ENCODE measurements around the gene BATF3. TPM values are rescaled to one million over a fixed set of nuclear protein-coding genes. Genes with fewer than 3 reads are reported as not detected.

Gene BATF3
- total RNA-seq, 3 donors from 2014 or later (not counting 1 experiment from before 2014, with no cell fraction given): 0.25 to 3.6 (median 1.2) TPM

GRCh38 chr1:212649020-212649419 is 50.6 kb downstream of the BATF3 start:
- Histone ChIP-seq H3K27me3 (ENCODE audit: control insufficient read depth, insufficient read depth, low read length) (no peaks in the 10 kb centered on the region), H3K4me3 (ENCODE audit: low read length) (no peak overlapping the region), H3K9me3 (ENCODE audit: control insufficient read depth, insufficient read depth, low read length) (no peaks in the 10 kb centered on the region), H3K4me1 (ENCODE audit: control insufficient read depth, insufficient read depth, low read length) (no peaks in the 10 kb centered on the region), H3K36me3 (ENCODE audit: control insufficient read depth, insufficient read depth, low read length) (no peaks in the 10 kb centered on the region), H3K27ac (ENCODE audit: low read length) (no peak overlapping the region)
- no peaks in the 10 kb centered on the region for H3K4me1 Mint-ChIP-seq
- DNase-seq (no peak), ATAC-seq (no peak)
- H3K27me3 Mint-ChIP-seq (ENCODE audit: low read depth in 2 of 2): peaks cover 7 to 11% of the 10 kb centered on the region in 2 donors
- no peak for TF ChIP-seq CTCF (IDR thresholded peaks at IDR 0.05)
- no peak overlapping the region for H3K27ac Mint-ChIP-seq
- intact Hi-C loops (cut with micrococcal nuclease): no loop called here
- no CpG with 5 or more reads among the region's 2 CpGs for WGBS (ENCODE audit: insufficient coverage)
- no peaks in the 10 kb centered on the region for H3K9me3 Mint-ChIP-seq
- no peaks in the 10 kb centered on the region for H3K36me3 Mint-ChIP-seq
- H3K4me3 Mint-ChIP-seq: no peak overlapping the region

DNA sequence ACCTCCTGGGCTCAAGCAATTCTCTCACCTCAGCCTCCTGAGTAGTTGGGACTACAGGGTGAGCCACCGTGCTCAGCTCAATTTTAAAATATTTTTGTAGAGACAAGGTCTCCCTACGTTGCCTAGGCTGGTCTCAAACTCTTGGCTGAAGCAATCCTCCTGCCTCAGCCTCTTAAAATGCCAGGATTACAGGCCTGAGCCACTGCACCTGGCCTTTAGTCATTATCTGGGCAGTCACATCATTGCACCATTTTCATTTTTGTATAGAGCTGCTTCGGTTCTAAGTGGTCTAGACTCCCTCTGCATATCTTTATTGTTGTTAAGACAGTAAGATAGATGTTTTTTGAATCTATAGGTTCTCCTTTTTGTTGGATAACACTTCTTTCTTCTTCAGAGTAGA is 51.2 kb downstream of the BATF3 start:
- WGBS (ENCODE audit: insufficient coverage): 86% methylated on average over 2 of the region's 3 CpGs
- H3K27ac Mint-ChIP-seq: no peak overlapping the region
- no peak for TF ChIP-seq CTCF (IDR thresholded peaks at IDR 0.05)
- H3K27ac ChIP-seq (ENCODE audit: low read length): no peak overlapping the region
- H3K9me3 ChIP-seq (ENCODE audit: control insufficient read depth, insufficient read depth, low read length): no peaks in the 10 kb centered on the region
- ATAC-seq (no peak), DNase-seq (no peak)
- no peak overlapping the region for H3K4me3 ChIP-seq (ENCODE audit: low read length)
- H3K27me3 ChIP-seq (ENCODE audit: control insufficient read depth, insufficient read depth, low read length): no peaks in the 10 kb centered on the region
- peaks cover 6 to 11% of the 10 kb centered on the region in 2 donors for H3K27me3 Mint-ChIP-seq (ENCODE audit: low read depth in 2 of 2)
- H3K4me1 Mint-ChIP-seq: no peaks in the 10 kb centered on the region
- intact Hi-C loops (cut with micrococcal nuclease): no loop called here
- H3K36me3 ChIP-seq (ENCODE audit: control insufficient read depth, insufficient read depth, low read length): no peaks in the 10 kb centered on the region
- H3K4me1 ChIP-seq (ENCODE audit: control insufficient read depth, insufficient read depth, low read length): no peaks in the 10 kb centered on the region
- H3K9me3 Mint-ChIP-seq: no peaks in the 10 kb centered on the region
- no peaks in the 10 kb centered on the region for H3K36me3 Mint-ChIP-seq
- no peak overlapping the region for H3K4me3 Mint-ChIP-seq

- no peak for TF ChIP-seq CTCF (IDR thresholded peaks at IDR 0.05)
- Histone ChIP-seq H3K36me3 (ENCODE audit: control insufficient read depth, insufficient read depth, low read length) (no peaks in the 10 kb centered on the region), H3K27me3 (ENCODE audit: control insufficient read depth, insufficient read depth, low read length) (no peaks in the 10 kb centered on the region), H3K4me1 (ENCODE audit: control insufficient read depth, insufficient read depth, low read length) (no peaks in the 10 kb centered on the region), H3K27ac (ENCODE audit: low read length) (no peak overlapping the region), H3K4me3 (ENCODE audit: low read length) (no peak overlapping the region), H3K9me3 (ENCODE audit: control insufficient read depth, insufficient read depth, low read length) (no peaks in the 10 kb centered on the region)
- H3K4me3 Mint-ChIP-seq: no peak overlapping the region
- ATAC-seq: no peak
- 90% methylated on average over 11 of the region's 11 CpGs for WGBS (ENCODE audit: insufficient coverage)
- no peak overlapping the region for H3K27ac Mint-ChIP-seq
- H3K9me3 Mint-ChIP-seq: no peaks in the 10 kb centered on the region
- DNase-seq: no peak
- no peaks in the 10 kb centered on the region for H3K4me1 Mint-ChIP-seq
- no peaks in the 10 kb centered on the region for H3K36me3 Mint-ChIP-seq
- intact Hi-C loops (cut with micrococcal nuclease): no loop called here
- H3K27me3 Mint-ChIP-seq (ENCODE audit: low read depth in 2 of 2): peaks cover 11% of the 10 kb centered on the region in 2 donors
These were observed 52.6 kb downstream of the BATF3 start for GRCh38 chr1:212647004-212647403.

- Histone ChIP-seq H3K27ac (ENCODE audit: low read length) (no peak overlapping the region), H3K36me3 (ENCODE audit: control insufficient read depth, insufficient read depth, low read length) (no peaks in the 10 kb centered on the region), H3K4me1 (ENCODE audit: control insufficient read depth, insufficient read depth, low read length) (no peaks in the 10 kb centered on the region), H3K9me3 (ENCODE audit: control insufficient read depth, insufficient read depth, low read length) (no peaks in the 10 kb centered on the region), H3K27me3 (ENCODE audit: control insufficient read depth, insufficient read depth, low read length) (no peaks in the 10 kb centered on the region), H3K4me3 (ENCODE audit: low read length) (no peak overlapping the region)
- Mint-ChIP-seq H3K9me3 (no peaks in the 10 kb centered on the region), H3K4me1 (no peaks in the 10 kb centered on the region), H3K36me3 (no peaks in the 10 kb centered on the region), H3K27ac (no peak overlapping the region), H3K27me3 (ENCODE audit: low read depth in 2 of 2) (peaks cover 11% of the 10 kb centered on the region in 2 donors), H3K4me3 (no peak overlapping the region)
- TF ChIP-seq CTCF (IDR thresholded peaks at IDR 0.05): no peak
- DNase-seq: no peak
- WGBS (ENCODE audit: insufficient coverage): 95% methylated on average over 19 of the region's 19 CpGs
- no peak for ATAC-seq
- intact Hi-C loops (cut with micrococcal nuclease): no loop called here
These were observed 53.1 kb downstream of the BATF3 start for GRCh38 chr1:212646588-212646987.
